GM18507 (cell line): ENCODE measurements around the gene MYCN.

ENCODE experiments used
- DNase-seq: peaks from one replicate; pipeline ENCODE4 v3.0.0; 2011; ENCODE audit warnings: low read depth; ENCODE audit not compliant: insufficient read length; ENCODE audit errors: extremely low spot score
- FAIRE-seq: peaks from 2 replicates; lab custom pipeline; 2011; peaks lifted over from hg19 to GRCh38; lab: Jason Lieb, UNC

MYCN gene

DNA sequence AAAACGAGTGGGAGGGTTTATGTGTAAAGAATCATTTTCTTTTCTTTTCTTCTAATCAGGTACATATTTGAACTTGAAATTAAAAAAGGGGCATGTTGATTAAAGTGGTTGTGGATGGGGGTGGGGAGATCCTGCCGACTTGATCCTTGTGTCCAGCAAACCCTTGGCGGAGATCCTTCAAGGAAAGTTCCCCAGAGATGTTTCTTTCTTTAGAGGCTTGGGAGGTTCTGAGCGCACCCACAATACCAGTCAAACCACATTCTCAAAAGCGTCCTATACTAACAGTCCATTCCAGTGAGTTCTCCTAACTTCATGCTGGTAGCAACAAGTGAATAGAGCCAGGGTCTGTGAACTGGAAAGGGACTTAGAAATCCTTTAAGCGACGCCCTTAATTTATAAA, 49.2 kb downstream of the MYCN start:
- FAIRE-seq = no peak
- DNase-seq = no peak

DNA sequence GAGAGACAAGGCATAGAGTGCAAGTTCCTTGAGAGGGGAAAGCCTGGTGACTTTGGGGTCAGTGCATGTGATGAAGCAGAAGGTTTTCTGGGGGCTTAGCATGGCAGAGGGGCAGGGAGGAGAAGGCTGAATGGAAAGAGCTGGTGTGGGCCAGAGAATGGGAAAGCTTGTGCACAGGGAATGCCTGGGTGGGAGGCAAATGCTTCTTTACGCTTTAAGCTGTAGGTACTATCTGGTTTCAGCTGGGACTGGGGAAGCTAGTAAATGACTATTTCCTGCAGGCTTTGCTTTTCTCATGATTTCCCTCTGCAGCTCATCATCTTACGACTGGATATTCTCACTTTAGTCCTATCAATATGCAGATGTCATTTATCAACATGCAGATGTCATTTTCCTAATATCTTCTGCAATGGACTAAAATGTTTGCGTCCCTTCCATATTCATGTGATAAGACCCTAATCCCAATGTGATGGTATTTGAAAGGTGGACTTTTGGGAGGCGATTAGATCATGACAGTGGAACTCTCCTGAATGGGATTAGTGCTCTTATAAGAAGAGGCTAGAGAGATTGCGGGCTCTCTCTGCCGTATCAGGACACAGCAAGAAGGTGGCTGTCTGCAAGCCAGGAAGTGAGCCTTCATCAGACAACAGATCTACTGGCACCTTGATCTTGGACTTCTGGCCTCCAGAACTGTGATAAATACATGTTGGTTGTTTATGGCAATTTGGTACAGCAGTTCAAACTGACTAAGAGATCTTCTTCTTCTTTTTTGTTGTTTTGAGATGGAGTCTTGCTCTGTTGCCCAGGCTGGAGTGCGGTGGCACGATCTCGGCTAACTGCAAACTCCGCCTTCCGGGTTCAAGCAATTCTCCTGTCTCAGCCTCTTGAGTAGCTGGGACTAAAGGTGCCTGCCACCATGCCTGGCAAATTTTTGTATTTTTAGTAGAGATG, 50.1 kb downstream of the MYCN start:
- FAIRE-seq (no peak), DNase-seq (no peak)

DNA sequence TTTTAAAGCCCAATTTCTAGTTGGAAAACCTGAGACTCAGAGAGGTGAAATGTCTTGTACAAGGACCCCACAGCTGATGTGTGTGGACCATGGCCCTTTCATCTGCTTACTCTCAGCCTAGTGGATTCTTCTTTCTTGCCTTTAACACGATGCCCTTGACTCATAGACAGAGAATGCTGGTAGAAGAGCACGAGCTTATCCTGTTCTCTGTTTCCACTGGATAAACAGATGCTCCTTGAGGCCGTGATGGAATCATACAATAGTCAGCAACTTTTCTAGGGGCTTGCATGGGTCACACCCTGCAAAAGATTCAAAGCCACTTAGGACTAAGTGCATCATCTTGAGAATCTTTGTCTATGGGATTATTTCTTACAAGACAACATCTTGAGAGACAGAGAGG, 50.9 kb downstream of the MYCN start:
- DNase-seq (no peak), FAIRE-seq (no peak)

DNA sequence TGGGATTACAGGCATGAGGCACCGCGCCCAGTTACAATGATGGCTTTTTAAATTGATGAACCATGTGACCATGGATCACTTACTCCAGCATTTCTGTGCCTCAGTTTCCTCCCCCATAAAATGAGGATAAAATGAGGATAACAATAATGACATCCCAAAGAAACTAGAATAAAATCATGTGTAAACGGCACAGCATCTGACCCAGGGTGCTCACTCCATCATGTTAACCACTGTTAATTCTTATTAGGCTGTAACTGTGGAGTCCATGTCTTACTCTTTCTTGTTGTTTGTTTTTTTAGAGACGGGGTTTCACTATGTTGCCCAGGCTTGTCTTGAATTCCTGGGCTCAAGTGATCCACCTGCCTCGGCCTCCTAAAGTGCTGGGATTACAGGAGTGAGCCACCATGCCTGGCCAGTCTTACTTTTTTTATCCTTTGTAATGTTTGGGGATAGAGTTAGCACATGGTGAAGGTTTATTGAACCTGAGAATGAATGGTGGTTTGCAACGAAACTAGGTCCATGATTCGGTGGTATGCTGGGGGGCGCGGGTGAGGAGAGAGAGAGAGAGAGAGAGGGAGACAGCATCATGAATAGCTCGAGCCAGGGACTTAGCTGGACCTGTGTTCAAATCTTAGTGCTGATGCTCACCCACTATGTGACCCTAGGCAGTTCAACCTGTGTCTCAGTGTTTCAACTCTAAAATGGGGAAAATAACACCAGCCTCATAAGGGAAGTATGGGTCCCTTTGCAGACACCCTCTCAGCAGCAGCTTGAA, 52.3 kb downstream of the MYCN start:
- no peak for FAIRE-seq
- DNase-seq = no peak

DNA sequence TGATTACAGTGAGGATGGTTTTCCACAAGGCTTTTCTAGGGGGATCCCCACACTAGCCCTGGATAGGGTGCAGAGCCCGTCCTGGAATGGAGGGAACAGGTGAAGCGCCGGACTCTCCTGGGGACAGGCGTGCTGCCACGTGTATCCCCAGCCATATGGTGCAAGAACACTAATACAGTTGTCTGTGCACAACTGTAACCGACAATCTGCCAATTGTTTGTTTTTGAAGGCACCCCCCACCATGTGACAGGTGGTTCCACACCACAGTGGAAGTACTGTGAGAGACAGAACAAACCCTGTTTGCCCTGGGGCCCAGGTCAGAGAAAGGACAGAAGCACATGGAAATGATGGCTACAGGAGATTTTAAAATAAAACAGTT, 52.9 kb downstream of the MYCN start:
- FAIRE-seq (no peak), DNase-seq (no peak)

DNA sequence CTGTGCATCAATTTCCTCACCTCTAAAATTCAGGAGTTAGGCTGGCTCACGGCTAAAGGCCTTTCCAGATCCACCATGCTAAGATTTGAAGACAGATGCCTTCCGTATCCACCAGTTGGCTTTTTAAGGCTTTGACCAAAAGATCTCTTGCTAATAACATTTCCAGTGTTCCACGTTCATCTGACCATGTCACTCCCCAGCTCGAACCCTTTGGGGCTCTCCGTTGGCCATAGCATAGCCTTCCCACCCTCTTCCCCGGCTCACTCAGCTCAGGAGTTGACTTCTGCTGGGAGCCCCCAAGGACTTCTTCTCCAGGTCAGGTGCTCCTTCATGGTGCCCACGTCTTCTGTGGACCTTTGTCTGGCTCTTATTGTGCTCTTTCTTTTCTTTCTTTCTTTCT, 53.3 kb downstream of the MYCN start:
- DNase-seq (no peak), FAIRE-seq (no peak)

DNA sequence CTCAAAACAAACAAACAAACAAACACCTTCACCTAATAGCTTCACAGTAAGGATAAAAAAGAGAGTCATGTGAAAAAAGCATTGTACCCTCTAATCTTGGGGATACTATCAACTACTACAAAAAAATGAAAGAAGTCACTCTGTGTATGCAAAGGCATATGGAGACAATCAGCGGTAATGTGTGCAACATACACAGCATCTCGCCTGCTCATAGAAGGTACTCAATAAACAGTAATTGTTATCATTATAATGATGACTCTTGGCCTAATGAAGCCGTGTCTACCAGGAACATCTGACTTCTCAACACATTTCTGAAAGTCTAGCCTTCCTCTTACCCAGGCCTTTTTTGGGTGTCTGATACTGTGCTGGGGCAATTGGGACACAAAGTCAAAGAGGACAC, 55.3 kb downstream of the MYCN start:
- DNase-seq (no peak), FAIRE-seq (no peak)
